Amniotic epithelial cell (primary cell): ENCODE results near the gene DDX27.
"Not testable (repeated sequence)": the region's sequence is repeated elsewhere in the genome, so short reads cannot be mapped to it uniquely, and the experiment has no call there.

Experiments
- DNase-seq: peaks from one replicate; pipeline ENCODE4 v3.0.0-alpha.2; 2010; ENCODE audit warnings: low read depth

DDX27 gene

GRCh38 chr20:49207076-49207475, 12.1 kb upstream of the DDX27 start:
- no peak for DNase-seq

- DNase-seq, result no peak
Observed at GRCh38 chr20:49210101-49210756, 9.0 kb upstream of the DDX27 start.

GRCh38 chr20:49210757-49211110, 8.5 kb upstream of the DDX27 start:
- DNase-seq, result no peak

GRCh38 chr20:49214571-49214970, 4.6 kb upstream of the DDX27 start:
- no peak for DNase-seq

- no peak for DNase-seq
Observed at GRCh38 chr20:49215232-49215631, 4.0 kb upstream of the DDX27 start.

- peak; percentile 80 for DNase-seq
Observed at GRCh38 chr20:49216991-49217578, 2.1 kb upstream of the DDX27 start.

GRCh38 chr20:49218739-49219090, 501 bp upstream of the DDX27 start:
- DNase-seq, result not testable (repeated sequence)

GRCh38 chr20:49219924-49220831, 962 bp downstream of the DDX27 start:
- no peak for DNase-seq

GRCh38 chr20:49225896-49226295, 6.7 kb downstream of the DDX27 start:
- DNase-seq, result no peak

GRCh38 chr20:49228676-49229075, 9.5 kb downstream of the DDX27 start:
- DNase-seq, result no peak

- DNase-seq, result no peak
Observed at GRCh38 chr20:49229381-49229780, 10.2 kb downstream of the DDX27 start.

GRCh38 chr20:49230021-49230420, 10.8 kb downstream of the DDX27 start:
- DNase-seq, result no peak

- peak; percentile 68 for DNase-seq
Observed at GRCh38 chr20:49230561-49231133, 11.4 kb downstream of the DDX27 start.

GRCh38 chr20:49231471-49231870, 12.3 kb downstream of the DDX27 start:
- no peak for DNase-seq

GRCh38 chr20:49233226-49233625, 14.0 kb downstream of the DDX27 start:
- no peak for DNase-seq

- no peak for DNase-seq
Observed at GRCh38 chr20:49234831-49235230, 15.6 kb downstream of the DDX27 start.

- no peak for DNase-seq
Observed at GRCh38 chr20:49236301-49236700, 17.1 kb downstream of the DDX27 start.

GRCh38 chr20:49237531-49237930, 18.3 kb downstream of the DDX27 start:
- DNase-seq, result no peak

GRCh38 chr20:49245921-49246740, 26.9 kb downstream of the DDX27 start:
- peak; percentile 58 for DNase-seq

GRCh38 chr20:49247169-49247723, 28.0 kb downstream of the DDX27 start:
- DNase-seq, result no peak

- no peak for DNase-seq
Observed at GRCh38 chr20:49247792-49248191, 28.6 kb downstream of the DDX27 start.

- no peak for DNase-seq
Observed at GRCh38 chr20:49248301-49248700, 29.1 kb downstream of the DDX27 start.
